ENCODE data around the gene IHH.

The IHH gene

DNA sequence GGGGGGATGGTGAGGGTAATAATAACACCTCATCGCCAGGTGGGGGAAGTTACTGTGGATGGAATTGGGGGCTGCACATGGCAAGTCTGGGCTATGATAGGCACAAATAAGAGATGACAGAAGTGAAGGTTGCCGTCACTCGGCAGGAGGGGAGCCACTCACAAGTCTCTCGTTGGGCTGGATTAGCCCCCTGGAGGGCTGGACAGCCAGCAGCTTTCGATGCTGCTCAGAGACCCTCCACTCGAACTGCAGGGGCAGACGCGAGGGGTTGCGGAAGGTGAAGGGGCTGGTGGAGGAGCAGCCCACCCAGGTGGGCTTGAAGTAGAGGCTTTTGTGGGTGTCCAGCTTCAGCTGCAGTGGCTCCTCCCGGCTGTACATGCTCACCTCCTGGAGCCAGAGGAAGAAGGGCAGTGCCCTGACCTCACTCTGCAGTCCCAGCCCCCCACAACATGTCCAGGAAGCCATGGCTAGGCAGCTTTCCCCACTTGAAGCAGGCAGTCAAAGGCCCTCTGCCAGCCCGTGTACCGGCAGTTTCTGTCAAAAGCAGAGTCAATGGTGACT lies 37.6 kb downstream of the IHH start:
- in situ Hi-C loops (cut with MboI; ENCODE audit: low sequenced_read_pairs) = no loop called here

DNA sequence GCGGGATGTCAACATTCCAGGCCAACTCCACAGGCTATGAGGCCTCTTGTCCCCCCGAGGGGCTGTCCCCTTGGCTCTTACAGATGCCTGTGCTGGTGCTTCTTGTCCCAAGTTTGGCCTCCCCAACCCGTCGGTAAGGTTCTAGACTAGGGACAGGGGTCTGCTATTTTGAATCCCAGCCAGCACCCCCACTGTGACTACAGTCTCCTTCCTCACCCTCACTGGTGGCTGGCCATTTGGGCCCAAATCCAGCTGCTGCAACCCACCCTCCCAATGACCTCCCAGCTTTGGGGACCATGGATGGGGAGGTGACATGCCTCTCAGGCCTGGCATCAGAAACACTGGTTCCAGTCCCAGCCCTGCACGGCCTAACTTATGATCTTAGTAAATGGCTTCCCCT lies 38.1 kb downstream of the IHH start:
- in situ Hi-C loops (cut with MboI; ENCODE audit: low sequenced_read_pairs) = no loop called here

DNA sequence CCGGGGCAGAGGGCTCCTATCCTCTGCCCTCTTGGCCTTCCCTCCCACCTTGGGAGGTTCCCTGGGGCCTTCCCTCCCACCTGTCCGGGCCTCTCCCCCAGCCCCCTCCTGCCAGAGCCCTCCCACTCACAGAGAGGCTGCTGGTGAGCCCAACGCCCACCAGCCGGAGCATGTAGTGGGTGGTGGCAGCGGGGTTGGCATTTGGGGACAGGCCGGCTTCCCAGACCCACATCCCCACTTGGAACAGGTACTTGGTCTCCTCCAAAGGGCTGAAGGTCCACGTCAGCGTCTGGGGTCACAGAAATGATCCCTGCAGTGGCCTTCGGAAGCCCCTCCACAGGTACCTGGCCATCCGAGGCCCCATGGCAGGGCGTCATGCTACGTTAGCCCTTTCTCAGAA lies 38.7 kb downstream of the IHH start:
- in situ Hi-C loops (cut with MboI; ENCODE audit: low sequenced_read_pairs) = no loop called here

DNA sequence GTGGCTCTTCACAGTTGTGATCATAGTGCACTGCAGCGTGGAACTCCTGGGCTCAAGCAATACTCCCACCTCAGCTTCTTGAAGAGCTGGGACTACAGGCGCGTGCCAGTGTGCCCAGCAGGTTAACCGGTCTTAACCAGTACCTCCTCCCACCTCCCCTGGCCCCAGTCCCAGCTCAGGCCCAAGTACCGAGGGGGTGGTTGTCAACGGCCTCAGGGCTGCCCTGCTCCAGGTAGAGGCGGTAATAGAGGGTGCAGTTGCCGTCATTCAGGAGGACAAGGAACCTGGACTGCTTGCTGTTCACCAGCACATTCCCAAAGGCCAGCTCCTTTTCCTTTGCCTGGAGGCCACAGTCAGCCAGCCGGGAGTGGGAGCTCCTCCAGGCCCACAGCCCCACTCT lies 39.1 kb downstream of the IHH start:
- in situ Hi-C loops (cut with MboI; ENCODE audit: low sequenced_read_pairs) = no loop called here

DNA sequence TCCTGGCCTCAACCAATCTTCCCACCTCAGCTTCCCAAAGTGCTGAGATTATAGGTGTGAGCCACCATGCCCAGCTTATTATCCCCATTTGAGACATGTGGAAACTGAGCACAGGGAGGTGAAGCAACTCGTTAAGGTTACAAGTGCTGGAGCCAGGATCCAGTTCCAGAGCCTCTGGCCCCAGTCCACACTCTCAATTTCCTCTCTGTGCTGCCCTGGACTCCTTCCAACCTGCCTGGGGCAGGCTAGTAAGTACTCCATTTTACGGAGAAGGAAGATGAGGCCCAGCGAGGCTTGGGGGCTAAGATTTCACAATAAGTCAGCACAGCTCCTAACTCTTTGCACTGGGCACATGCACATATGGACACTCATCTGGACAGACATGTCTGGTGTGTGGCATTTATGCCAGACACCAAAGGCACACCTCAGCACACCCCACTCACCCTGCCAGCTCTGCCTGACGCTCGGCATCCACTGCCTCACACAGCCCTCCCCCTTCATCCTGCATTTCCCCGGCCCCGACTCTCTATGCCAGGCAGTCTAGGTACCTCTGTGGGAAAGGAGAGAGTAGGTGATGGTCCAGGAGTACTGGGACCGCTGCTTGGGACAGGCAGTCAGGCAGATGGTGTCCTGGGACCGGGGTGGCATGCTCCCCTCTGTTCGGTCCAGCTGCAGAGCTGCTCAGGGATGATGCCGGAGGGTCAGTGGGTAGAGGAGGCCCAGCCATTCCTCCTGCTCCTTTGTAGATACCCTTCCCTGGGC lies 39.9 kb downstream of the IHH start:
- in situ Hi-C loops (cut with MboI; ENCODE audit: low sequenced_read_pairs) = no loop called here

DNA sequence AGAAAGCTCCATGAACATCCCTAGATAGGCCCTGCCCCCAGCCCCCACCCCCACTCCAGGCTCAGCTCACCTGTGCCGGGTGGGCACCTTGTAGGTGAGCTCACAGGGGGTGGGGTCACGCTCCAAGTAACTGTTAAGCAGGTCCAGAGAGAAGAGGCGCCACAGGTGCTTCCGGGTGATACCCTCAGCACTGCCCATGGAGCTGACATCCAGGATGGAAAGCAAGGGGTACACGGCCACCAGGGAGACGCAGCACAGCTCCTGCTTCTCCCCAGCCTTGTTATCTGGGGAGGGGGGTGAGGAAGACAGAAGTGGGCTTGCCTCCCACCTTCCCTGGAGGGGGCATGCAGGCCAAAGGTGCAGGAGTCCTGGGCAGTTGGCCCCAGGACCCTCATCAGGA lies 41.3 kb downstream of the IHH start:
- in situ Hi-C loops (cut with MboI; ENCODE audit: low sequenced_read_pairs) = no loop called here

DNA sequence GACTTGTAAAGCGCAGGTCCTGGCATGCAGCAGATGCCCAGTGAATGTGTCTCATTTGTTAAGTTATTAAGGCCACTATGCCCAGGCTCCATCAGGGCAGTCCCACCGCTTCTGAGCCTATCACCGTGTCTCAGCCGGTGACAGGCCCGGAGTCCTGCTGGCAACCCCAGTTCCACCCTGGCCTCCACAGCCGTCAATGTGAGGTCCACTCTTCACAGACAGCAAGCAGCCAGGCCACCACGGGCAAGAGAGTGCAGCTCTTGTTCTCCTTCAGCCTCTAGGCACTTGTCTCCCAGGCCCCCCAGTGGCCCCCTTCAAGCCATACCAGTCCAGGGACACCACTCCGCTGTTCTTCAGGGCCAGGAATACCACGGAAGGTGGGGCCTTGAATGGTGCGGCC lies 42.0 kb downstream of the IHH start:
- in situ Hi-C loops (cut with MboI; ENCODE audit: low sequenced_read_pairs) = no loop called here

DNA sequence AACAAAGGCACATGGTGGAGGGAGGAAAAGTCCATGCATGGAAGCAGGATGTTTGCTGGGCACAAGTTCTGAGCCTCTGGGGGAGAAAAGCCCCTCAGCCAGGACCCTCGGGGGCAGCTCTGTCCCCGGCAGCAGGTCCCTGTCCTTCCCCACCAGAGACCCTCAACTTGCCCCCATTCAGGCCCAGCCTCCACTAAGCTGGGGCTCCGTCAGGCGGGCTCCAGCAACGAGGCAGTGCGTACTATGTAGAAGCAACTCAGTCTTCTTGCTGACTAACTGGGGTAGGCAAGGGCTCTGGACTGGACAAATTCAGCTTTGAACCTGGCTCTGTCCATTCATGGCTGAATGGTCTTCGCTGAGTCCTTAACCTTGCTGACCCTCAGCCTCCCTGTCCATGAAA lies 42.4 kb downstream of the IHH start:
- in situ Hi-C loops (cut with MboI; ENCODE audit: low sequenced_read_pairs) = no loop called here

DNA sequence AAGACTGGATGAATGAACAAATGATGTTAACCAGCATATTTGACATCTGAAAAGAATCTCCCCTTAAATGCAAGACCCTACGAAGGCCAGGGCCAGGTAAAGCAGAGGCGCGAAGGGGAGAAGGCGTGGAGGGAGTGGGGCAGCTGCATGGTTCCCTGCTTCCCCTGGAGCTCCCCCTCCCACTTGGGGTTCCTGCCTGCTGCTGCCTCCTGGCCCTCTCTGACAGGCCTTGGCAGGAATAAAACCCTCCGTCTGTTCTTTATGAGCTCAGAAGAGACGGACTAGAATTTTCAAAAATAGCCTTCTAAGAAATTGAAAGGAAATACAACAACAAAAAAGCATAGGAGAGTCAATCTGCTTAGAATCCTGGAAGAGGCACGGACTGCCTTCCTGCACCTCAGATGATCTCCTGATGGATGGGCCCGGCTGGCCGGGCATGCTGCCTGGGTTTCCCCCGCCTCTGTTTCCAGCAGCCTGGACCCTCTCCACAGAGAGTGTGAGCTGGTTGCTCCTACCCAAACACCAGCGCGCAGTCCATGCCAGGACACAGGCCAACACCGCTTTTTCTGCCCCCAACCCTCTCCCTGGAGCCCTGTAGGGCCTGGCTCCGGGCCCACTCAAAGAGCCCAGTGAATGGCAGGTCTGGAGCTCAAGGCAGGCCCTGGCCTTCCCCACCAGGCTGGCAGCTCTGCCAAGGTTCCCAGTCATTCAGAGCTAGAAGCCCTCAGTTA lies 43.4 kb downstream of the IHH start:
- in situ Hi-C loops (cut with MboI; ENCODE audit: low sequenced_read_pairs) = no loop called here

DNA sequence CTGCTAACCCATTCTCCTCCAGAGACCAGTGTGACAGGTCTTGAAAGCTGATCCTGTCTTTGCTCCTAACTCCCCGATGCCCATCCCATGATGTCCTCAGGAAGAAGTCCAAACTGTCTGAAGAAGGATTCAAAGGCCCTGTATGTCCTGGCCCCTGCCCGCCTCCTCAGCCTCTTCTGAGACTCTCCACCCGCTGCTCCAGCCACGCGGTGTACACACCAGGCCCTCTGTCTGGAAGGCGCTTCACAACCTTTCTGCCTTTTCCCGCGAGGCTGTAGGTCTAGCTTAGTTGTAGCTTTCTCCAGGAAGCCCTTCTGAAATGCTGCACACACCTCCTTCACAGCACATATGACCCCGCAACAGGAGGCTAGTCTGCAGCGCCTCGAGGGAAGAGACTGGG lies 44.0 kb downstream of the IHH start:
- in situ Hi-C loops (cut with MboI; ENCODE audit: low sequenced_read_pairs) = no loop called here

DNA sequence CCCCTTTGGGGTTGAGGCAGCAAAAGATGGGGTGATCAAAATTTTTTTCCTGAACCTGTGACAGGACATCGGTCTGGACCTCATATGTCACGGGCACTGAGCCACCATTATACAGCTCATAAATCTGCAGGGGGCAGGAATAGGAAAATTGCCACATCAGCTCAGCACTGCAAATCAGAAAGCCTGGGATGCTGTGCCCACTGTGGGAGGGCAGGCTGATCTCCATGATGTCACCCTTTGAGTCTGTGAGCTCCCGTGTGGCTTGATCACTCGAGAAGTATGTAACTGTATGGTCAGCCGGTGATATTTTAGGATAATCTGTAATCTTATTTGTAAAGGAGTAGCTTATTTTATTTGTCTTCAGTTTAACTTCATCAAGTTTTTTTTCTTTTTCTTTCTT lies 49.8 kb downstream of the IHH start:
- in situ Hi-C loops (cut with MboI; ENCODE audit: low sequenced_read_pairs) = no loop called here

DNA sequence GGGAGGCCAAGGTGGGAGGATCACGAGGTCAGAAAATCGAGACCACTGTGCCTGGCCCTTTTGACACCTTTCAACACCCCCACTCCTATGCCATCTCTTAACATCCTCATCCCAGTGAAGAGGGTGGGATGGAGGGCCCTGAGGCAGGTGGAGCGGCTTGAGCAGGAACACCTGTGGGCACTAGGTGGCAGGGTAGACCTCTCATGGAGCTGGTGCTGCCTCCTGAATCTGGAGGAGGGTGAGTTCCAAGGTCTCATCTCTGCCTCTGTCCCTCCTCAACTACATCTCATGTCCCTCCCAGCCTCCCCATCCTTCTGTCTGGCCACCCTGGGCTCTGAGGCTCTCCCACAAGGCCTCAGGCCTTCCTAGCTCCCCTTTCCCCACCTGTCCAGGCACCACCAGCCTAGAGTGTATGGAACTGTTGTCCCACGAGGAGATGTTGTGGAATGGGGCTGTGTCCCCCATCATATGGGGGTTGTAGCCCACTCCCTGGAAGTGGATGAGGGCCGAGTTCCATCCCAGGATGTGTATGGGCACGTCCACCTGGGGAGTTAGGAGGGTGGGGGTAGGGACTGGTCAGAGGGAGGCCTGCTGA lies 50.5 kb downstream of the IHH start:
- in situ Hi-C loops (cut with MboI; ENCODE audit: low sequenced_read_pairs) = no loop called here

DNA sequence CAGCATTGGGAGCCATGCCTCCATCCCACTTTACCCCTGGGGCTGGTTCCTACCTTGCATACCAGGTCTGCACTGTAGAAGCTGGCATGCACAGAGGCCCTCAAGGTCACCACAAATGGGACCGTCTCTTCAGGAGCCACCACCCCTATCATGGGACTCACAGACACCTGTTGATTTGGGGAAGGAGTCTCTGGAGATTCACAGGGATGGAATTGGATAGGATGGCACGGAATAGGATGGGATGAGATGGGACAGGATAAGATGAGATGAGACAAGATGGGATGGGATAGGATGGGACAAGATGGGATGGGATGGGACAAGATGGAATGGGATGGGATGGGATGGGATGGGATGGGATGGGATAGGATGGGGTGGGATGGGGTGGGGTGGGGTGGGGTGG lies 51.4 kb downstream of the IHH start:
- in situ Hi-C loops (cut with MboI; ENCODE audit: low sequenced_read_pairs) = no loop called here
